ENCODE results near the gene NT5DC2.

GRCh38 chr3:52490939-52491526 lies 42.6 kb downstream of the NT5DC2 start:
- no peak for TF ChIP-seq SMC3 (IDR thresholded peaks at IDR 0.05; ENCODE audit: borderline replicate concordance, low read length)
- no peak for TF ChIP-seq CUX1 (IDR thresholded peaks at IDR 0.05; ENCODE audit: insufficient replicate concordance, low read depth, low read length)
- no peak for TF ChIP-seq CTCF (IDR thresholded peaks at IDR 0.05 in 2 of 3, conservative IDR thresholded peaks at IDR 0.05 in 1 of 3; ENCODE audit: control insufficient read depth in 2 of 3, extremely low read depth in 1 of 3, insufficient read depth in 1 of 3, low read depth in 3 of 3, low read length in 3 of 3)
- TF ChIP-seq BMI1 (IDR thresholded peaks at IDR 0.05; ENCODE audit: borderline replicate concordance) = no peak
- no peak for TF ChIP-seq PRDM15 (CRISPR knock-in tag; IDR thresholded peaks at IDR 0.05)
- no peak for TF ChIP-seq MAX (IDR thresholded peaks at IDR 0.05; ENCODE audit: low read depth, low read length)
- no peak for TF ChIP-seq SIX5 (IDR thresholded peaks at IDR 0.05; ENCODE audit: low read depth, low read length, severe bottlenecking)
- TF ChIP-seq POLR2AphosphoS5 (IDR thresholded peaks at IDR 0.05; ENCODE audit: low read length) = no peak
- no peak for TF ChIP-seq TAF1 (IDR thresholded peaks at IDR 0.05; ENCODE audit: borderline replicate concordance, low read depth, low read length)
- TF ChIP-seq ZNF24 (IDR thresholded peaks at IDR 0.05) = no peak
- TF ChIP-seq SIN3A (IDR thresholded peaks at IDR 0.05; ENCODE audit: low read depth, low read length) = no peak
- TF ChIP-seq POLR2A (IDR thresholded peaks at IDR 0.05; ENCODE audit: low read depth, low read length) = no peak; the same call in 1 of the 2 replicates
- no peak for TF ChIP-seq YY1 (IDR thresholded peaks at IDR 0.05; ENCODE audit: low read depth, low read length)
